HEK293 (cell line): ENCODE results near the gene IL36RN.

Experiments used
- MZF1 ChIP-seq: fragments of 450-650 bp; formaldehyde crosslinking; IDR thresholded peaks from 2 replicates; pipeline ENCODE4 v1.5.1; 2017; ENCODE audit warnings: missing biosample characterization, missing genetic modification characterization, borderline replicate concordance
- ZNF202 ChIP-seq: fragments of 450-650 bp; formaldehyde crosslinking; IDR thresholded peaks from 2 replicates; pipeline ENCODE4 v1.5.1; 2016; ENCODE audit warnings: missing biosample characterization, missing genetic modification characterization, borderline replicate concordance
- ZNF280C ChIP-seq: fragments of 450-650 bp; formaldehyde crosslinking; IDR thresholded peaks from 2 replicates; pipeline ENCODE4 v1.5.1; 2016; ENCODE audit warnings: missing biosample characterization, missing genetic modification characterization
- ZNF335 ChIP-seq: fragments of 450-650 bp; formaldehyde crosslinking; conservative IDR thresholded peaks from 2 replicates; pipeline ENCODE4 v1.5.1; 2016; ENCODE audit warnings: missing biosample characterization, missing genetic modification characterization
- TF ChIP-seq, protein P1 (sequence below): fragments of 450-650 bp; formaldehyde crosslinking; IDR thresholded peaks from 2 replicates; pipeline ENCODE4 v1.5.1; 2016; ENCODE audit warnings: missing biosample characterization, missing genetic modification characterization

GRCh38 chr2:113039719-113040118 lies 19.3 kb upstream of the IL36RN start:
- TF ChIP-seq, protein P1, sequence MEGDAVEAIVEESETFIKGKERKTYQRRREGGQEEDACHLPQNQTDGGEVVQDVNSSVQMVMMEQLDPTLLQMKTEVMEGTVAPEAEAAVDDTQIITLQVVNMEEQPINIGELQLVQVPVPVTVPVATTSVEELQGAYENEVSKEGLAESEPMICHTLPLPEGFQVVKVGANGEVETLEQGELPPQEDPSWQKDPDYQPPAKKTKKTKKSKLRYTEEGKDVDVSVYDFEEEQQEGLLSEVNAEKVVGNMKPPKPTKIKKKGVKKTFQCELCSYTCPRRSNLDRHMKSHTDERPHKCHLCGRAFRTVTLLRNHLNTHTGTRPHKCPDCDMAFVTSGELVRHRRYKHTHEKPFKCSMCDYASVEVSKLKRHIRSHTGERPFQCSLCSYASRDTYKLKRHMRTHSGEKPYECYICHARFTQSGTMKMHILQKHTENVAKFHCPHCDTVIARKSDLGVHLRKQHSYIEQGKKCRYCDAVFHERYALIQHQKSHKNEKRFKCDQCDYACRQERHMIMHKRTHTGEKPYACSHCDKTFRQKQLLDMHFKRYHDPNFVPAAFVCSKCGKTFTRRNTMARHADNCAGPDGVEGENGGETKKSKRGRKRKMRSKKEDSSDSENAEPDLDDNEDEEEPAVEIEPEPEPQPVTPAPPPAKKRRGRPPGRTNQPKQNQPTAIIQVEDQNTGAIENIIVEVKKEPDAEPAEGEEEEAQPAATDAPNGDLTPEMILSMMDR (tag by site-specific recombination): no peak
- no peak for TF ChIP-seq ZNF202
- no peak for TF ChIP-seq ZNF280C
- TF ChIP-seq MZF1 (tag by site-specific recombination): no peak
- no peak for TF ChIP-seq ZNF335 (tag by site-specific recombination)
